ENCODE measurements around the gene PACRG. TPM values are rescaled to one million over a fixed set of nuclear protein-coding genes. Genes with fewer than 3 reads are reported as not detected.

The PACRG gene
- total RNA-seq, 1 experiment from 2014 or later = 0.52 TPM

DNA sequence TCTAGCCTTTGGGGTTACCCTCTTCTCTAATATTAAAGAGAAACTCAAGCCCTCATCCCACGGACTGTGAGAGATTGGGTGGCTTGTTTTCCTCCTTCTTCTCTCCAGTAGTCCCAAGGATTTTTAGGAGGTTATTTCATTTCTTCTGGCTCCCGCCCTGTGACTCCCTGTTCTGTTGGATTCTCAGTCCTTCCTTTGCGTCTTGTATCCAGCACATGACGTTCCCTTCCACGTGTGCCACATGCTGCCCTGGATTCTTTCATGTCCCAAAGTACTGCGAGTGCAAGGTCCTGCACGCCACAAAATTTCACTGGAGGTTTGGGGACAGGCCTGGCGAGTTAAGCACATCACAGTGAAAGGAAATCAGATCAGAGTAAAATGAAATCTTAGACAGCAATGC lies 213.4 kb downstream of the PACRG start:
- Histone ChIP-seq H3K36me3 (replicated peaks; ENCODE audit: control insufficient read depth, insufficient read depth, low read length) (no peaks in the 10 kb centered on the region), H3K4me3 (ENCODE audit: insufficient read depth, low read depth, low read length) (no peak overlapping the region), H3K27me3 (ENCODE audit: control insufficient read depth, insufficient read depth, low read length) (no peaks in the 10 kb centered on the region)
- no peak for DNase-seq

DNA sequence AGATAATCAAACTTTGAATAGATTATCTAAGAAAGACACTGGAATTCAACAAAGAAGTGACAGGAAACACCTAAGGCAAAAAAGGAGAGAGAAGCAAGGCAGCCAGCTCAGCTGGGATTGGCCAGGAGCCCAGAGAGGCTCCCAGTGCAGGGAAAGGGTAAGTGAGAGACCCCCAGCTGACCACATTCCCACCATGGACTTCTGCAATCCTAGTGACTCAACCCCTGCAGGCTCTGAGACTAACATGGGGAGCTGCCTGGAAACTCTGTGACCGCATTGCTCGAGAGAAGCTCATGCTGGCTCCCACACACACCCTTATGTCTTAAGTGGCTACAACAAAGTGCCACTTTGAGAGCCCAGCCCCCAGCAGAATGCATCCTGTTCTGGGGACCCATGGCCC lies 215.1 kb downstream of the PACRG start:
- no peak overlapping the region for H3K4me3 ChIP-seq (ENCODE audit: insufficient read depth, low read depth, low read length)
- H3K27me3 ChIP-seq (ENCODE audit: control insufficient read depth, insufficient read depth, low read length) = no peaks in the 10 kb centered on the region
- DNase-seq = no peak
- H3K36me3 ChIP-seq (replicated peaks; ENCODE audit: control insufficient read depth, insufficient read depth, low read length) = no peaks in the 10 kb centered on the region

GRCh38 chr6:162943369-162943768 lies 215.6 kb downstream of the PACRG start:
- Histone ChIP-seq H3K4me3 (ENCODE audit: insufficient read depth, low read depth, low read length) (no peak overlapping the region), H3K27me3 (ENCODE audit: control insufficient read depth, insufficient read depth, low read length) (no peaks in the 10 kb centered on the region), H3K36me3 (replicated peaks; ENCODE audit: control insufficient read depth, insufficient read depth, low read length) (no peaks in the 10 kb centered on the region)
- no peak for DNase-seq

GRCh38 chr6:162951164-162951743 lies 223.5 kb downstream of the PACRG start:
- no peaks in the 10 kb centered on the region for H3K27me3 ChIP-seq (ENCODE audit: control insufficient read depth, insufficient read depth, low read length)
- H3K4me3 ChIP-seq (ENCODE audit: insufficient read depth, low read depth, low read length) = no peak overlapping the region
- DNase-seq = no peak
- no peaks in the 10 kb centered on the region for H3K36me3 ChIP-seq (replicated peaks; ENCODE audit: control insufficient read depth, insufficient read depth, low read length)

DNA sequence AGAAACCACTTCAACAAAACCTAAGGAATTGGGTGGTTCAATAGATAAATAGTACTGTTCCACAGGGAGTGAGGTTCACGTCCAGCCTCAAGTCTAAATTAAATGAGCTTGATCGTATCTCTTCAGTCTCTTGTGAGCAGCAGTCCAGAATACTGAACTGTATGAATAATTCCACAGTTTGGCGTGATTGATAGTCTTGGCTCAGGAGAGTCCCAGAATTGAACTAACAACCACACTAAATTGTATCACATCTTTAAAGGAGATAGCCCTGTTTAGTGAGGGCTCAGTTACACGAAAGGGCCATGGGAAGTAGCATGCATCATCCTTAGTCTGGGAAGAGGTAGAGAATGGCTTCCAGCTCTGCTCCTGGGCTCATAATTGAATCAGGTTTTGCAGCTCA lies 224.6 kb downstream of the PACRG start:
- Histone ChIP-seq H3K27me3 (ENCODE audit: control insufficient read depth, insufficient read depth, low read length) (no peaks in the 10 kb centered on the region), H3K36me3 (replicated peaks; ENCODE audit: control insufficient read depth, insufficient read depth, low read length) (no peaks in the 10 kb centered on the region), H3K4me3 (ENCODE audit: insufficient read depth, low read depth, low read length) (no peak overlapping the region)
- DNase-seq = no peak

DNA sequence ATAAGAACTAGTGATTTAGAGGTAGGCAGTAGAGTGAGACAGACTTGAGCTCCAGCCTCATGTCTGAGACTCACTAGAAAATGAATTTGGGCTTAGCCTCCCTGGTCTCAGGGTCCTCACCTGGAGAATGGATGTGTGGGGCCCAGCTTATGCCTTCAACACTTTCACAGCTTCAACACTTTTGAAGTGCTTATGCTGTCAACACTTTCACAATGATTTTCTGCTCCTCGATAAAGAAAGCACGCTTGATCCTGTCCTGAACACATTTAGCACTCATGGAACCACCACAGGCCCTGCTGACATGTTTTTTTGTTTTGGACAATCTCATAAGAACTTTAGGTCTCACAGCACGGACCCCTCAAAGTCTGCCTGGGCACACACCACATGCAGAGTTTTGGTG lies 229.3 kb downstream of the PACRG start:
- Histone ChIP-seq H3K4me3 (ENCODE audit: insufficient read depth, low read depth, low read length) (no peak overlapping the region), H3K27me3 (ENCODE audit: control insufficient read depth, insufficient read depth, low read length) (no peaks in the 10 kb centered on the region), H3K36me3 (replicated peaks; ENCODE audit: control insufficient read depth, insufficient read depth, low read length) (no peaks in the 10 kb centered on the region)
- no peak for DNase-seq

DNA sequence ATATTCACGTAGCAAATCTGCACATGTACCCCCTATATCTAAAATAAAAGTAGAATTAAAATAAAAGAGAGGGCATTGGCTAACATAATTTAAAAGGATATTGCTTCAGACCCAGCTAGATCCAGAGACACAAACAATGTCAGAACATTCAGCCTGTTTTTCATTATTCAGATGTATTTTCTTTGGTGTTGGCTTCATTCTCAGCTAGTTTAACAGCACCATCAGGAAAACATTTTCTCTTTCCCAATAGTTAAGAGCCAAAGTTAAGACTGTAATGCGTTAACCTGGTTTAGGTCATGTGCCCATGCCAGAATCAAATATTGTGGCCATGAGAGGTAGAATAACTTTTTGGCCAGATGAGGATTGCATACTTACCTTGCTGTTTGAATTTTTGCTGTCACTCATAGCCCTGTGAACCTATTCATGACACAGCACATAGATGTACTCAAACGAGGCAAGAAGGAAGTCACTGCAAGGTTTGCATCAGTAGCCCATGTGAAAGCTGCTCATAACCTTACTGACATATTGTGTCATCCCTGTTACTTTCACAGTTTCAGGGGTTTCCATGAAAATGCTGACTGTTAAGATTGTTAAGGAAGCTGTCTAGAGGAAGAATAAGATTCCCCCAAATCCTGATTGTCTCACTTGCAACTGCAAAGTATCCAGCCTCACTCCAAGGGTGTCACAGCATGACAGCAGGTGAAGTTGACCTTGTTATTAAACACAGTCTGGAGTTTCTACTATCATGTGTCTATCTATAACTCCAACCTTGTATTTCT lies 233.1 kb downstream of the PACRG start:
- no peaks in the 10 kb centered on the region for H3K36me3 ChIP-seq (replicated peaks; ENCODE audit: control insufficient read depth, insufficient read depth, low read length)
- no peak for DNase-seq
- no peak overlapping the region for H3K4me3 ChIP-seq (ENCODE audit: insufficient read depth, low read depth, low read length)
- no peaks in the 10 kb centered on the region for H3K27me3 ChIP-seq (ENCODE audit: control insufficient read depth, insufficient read depth, low read length)

DNA sequence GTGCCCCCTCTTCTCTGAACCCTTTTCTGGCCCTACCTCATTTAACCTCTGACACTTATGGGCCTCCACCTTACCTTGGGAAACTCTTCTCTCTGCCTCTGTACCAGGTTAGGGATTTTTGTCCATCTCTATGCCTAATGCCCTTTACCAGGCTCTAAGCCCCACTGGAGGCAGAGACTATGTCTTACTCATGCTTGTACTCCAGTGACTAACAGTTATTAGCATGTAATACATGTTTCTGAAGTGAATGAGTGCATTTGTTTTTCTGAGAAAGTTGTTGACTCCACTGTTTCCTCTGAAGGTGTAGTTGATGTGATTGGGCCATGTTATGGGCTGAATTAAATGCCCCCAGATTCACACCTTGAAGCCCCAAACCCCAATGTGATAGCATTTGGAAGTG lies 234.3 kb downstream of the PACRG start:
- no peaks in the 10 kb centered on the region for H3K27me3 ChIP-seq (ENCODE audit: control insufficient read depth, insufficient read depth, low read length)
- DNase-seq = no peak
- no peaks in the 10 kb centered on the region for H3K36me3 ChIP-seq (replicated peaks; ENCODE audit: control insufficient read depth, insufficient read depth, low read length)
- H3K4me3 ChIP-seq (ENCODE audit: insufficient read depth, low read depth, low read length) = no peak overlapping the region

- H3K27me3 ChIP-seq (ENCODE audit: control insufficient read depth, insufficient read depth, low read length) = no peaks in the 10 kb centered on the region
- H3K4me3 ChIP-seq (ENCODE audit: insufficient read depth, low read depth, low read length) = no peak overlapping the region
- H3K36me3 ChIP-seq (replicated peaks; ENCODE audit: control insufficient read depth, insufficient read depth, low read length) = no peaks in the 10 kb centered on the region
- no peak for DNase-seq
Measured at GRCh38 chr6:162963861-162964260, 236.1 kb downstream of the PACRG start.

GRCh38 chr6:162964488-162965140 lies 236.8 kb downstream of the PACRG start:
- no peak for DNase-seq
- no peaks in the 10 kb centered on the region for H3K27me3 ChIP-seq (ENCODE audit: control insufficient read depth, insufficient read depth, low read length)
- H3K36me3 ChIP-seq (replicated peaks; ENCODE audit: control insufficient read depth, insufficient read depth, low read length) = no peaks in the 10 kb centered on the region
- H3K4me3 ChIP-seq (ENCODE audit: insufficient read depth, low read depth, low read length) = no peak overlapping the region

DNA sequence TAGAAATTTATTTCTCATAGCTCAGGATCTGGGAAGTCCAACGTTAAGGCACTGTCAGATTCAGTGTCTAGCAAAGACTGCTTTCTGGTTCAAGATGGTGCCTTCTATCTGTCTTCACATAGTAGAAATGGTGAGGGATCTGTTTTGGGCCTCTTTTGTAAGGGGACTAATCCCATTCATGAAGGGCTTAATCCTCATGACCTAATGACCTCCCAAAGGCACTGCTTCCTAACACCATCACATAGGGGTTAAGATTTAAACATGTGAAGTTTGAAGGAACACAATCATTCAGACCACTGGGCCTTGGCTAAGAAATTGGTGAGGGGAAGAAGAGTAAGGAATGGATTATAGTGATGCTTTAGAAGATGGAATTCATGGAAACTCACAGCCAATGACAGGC lies 237.6 kb downstream of the PACRG start:
- Histone ChIP-seq H3K4me3 (ENCODE audit: insufficient read depth, low read depth, low read length) (no peak overlapping the region), H3K27me3 (ENCODE audit: control insufficient read depth, insufficient read depth, low read length) (no peaks in the 10 kb centered on the region), H3K36me3 (replicated peaks; ENCODE audit: control insufficient read depth, insufficient read depth, low read length) (no peaks in the 10 kb centered on the region)
- no peak for DNase-seq

- no peaks in the 10 kb centered on the region for H3K36me3 ChIP-seq (replicated peaks; ENCODE audit: control insufficient read depth, insufficient read depth, low read length)
- no peak for DNase-seq
Measured at GRCh38 chr6:162970246-162970645, 242.5 kb downstream of the PACRG start.

GRCh38 chr6:162971356-162971755 lies 243.6 kb downstream of the PACRG start:
- no peak for DNase-seq
- Histone ChIP-seq H3K27me3 (ENCODE audit: control insufficient read depth, insufficient read depth, low read length) (no peaks in the 10 kb centered on the region), H3K36me3 (replicated peaks; ENCODE audit: control insufficient read depth, insufficient read depth, low read length) (no peaks in the 10 kb centered on the region), H3K4me3 (ENCODE audit: insufficient read depth, low read depth, low read length) (no peak overlapping the region)

More at GRCh38 chr6:162970246-162970645, 242.5 kb downstream of the PACRG start:
- H3K4me3 ChIP-seq (ENCODE audit: insufficient read depth, low read depth, low read length) = no peak overlapping the region
- H3K27me3 ChIP-seq (ENCODE audit: control insufficient read depth, insufficient read depth, low read length) = no peaks in the 10 kb centered on the region

DNA sequence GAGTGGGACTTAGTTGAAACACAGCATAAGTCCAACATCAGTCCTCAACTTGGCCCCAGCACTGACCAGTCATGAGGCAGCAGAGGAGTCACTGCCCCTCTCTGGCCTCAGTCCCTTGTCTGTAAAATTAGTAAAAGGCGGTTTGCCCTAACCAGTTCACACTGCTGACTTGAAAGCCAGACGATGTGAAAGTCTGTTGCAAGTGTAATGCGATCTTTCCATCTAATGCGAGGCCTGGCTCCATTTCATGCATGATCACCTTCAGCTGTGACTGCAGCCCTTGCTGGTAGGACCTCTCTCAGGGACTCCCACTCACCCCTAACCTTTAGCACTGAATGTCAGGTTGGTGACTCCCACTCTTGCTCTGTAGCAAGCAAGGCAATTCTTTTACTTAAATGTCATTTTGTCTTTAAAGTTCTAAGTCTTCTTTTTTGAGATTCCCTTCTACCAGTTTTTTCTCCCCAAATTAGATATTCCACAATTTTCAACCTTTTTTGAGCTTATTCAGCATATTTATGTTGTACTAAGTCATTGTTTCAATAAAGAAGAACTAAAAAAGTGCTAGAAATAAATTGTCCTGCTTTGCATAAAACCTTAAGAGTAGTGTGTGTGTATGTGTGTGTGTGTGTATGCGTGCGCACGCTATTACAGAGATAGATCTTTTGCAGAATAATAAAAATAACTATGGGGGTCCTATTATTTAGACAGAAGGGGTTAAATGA lies 245.5 kb downstream of the PACRG start:
- no peak overlapping the region for H3K4me3 ChIP-seq (ENCODE audit: insufficient read depth, low read depth, low read length)
- no peak for DNase-seq
- no peaks in the 10 kb centered on the region for H3K36me3 ChIP-seq (replicated peaks; ENCODE audit: control insufficient read depth, insufficient read depth, low read length)

GRCh38 chr6:162973980-162974379 lies 246.2 kb downstream of the PACRG start:
- no peaks in the 10 kb centered on the region for H3K36me3 ChIP-seq (replicated peaks; ENCODE audit: control insufficient read depth, insufficient read depth, low read length)
- DNase-seq = no peak
- H3K27me3 ChIP-seq (ENCODE audit: control insufficient read depth, insufficient read depth, low read length) = no peaks in the 10 kb centered on the region
- no peak overlapping the region for H3K4me3 ChIP-seq (ENCODE audit: insufficient read depth, low read depth, low read length)

More for the DNA sequence above, 245.5 kb downstream of the PACRG start:
- no peaks in the 10 kb centered on the region for H3K27me3 ChIP-seq (ENCODE audit: control insufficient read depth, insufficient read depth, low read length)

Data from H7 (cell line).